HCT116 (cell line): ENCODE results near the gene GTF3C1. TPM values are rescaled to one million over a fixed set of nuclear protein-coding genes. Genes with fewer than 3 reads are reported as not detected.

Source experiments
- ATAC-seq: fragments of 200-7000 bp; cut with Tn5 transposase; 2 replicates; pipeline ENCODE4 v1.9.1; 2020; ENCODE audit warnings: mild to moderate bottlenecking, moderate library complexity
- BruUV-seq: library from RNA; stranded (reverse); fragments of 400-500 nt; replicated peaks from 2 replicates; lab custom pipeline; 2021; lab: Mats Ljungman, UMichigan
- CTCF ChIA-PET: fragments of 300-600 bp; sonication (Branson Sonifier 250); formaldehyde crosslinking; loops from one replicate; lab custom pipeline; 2021; ENCODE audit warnings: antibody characterized with exemption; lab: Charles Lee
- POLR2A ChIA-PET: fragments of 300-600, 350-600 bp; sonication (Branson Sonifier 250); formaldehyde crosslinking; loops from one replicate; lab custom pipeline; 2021; ENCODE audit warnings: antibody characterized with exemption; lab: Charles Lee
- RAD21 ChIA-PET, 2 experiments: fragments of 300-600 bp; sonication (Branson Sonifier 250); formaldehyde crosslinking; loops; one replicate each; lab custom pipeline; 2023; ENCODE audit warnings: low total read pairs in 2 of 2; ENCODE audit not compliant: uncharacterized antibody in 2 of 2, unreplicated experiment in 2 of 2, low non-redundant PET in 1 of 2; lab: Charles Lee
- DNase-seq: peaks from one replicate; pipeline ENCODE4 v3.0.0-alpha.2; 2010; ENCODE audit warnings: low read depth, low spot score
- H2AFZ ChIP-seq: fragments of 200-600 bp; shearing (Covaris generic), sonication (generic); 2 replicates; pipeline ENCODE4 v1.6.1; 2017; ENCODE audit warnings: low read depth, mixed run types, mixed read lengths, antibody characterized with exemption, low read length; ENCODE audit not compliant: poor library complexity, severe bottlenecking
- H3K27ac ChIP-seq: 2 replicates; pipeline ENCODE4 v1.5.1; 2012; ENCODE audit warnings: low read depth, low read length
- H3K27me3 ChIP-seq: fragments of 200-600 bp; sonication (generic); 2 replicates; pipeline ENCODE4 v1.6.1; 2016; ENCODE audit warnings: mixed run types, low read length, mixed read lengths; ENCODE audit not compliant: insufficient read depth
- H3K36me3 ChIP-seq, 2 experiments: fragments of 200-500 bp in 1 of 2; fragments of 200-600 bp in 1 of 2; sonication (Bioruptor generic) in 1 of 2; sonication (generic) in 1 of 2; 2 replicates each; pipeline versions ENCODE4 v1.5.1 to v1.6.1; 2014 to 2016; ENCODE audit warnings: low read length in 2 of 2, inconsistent platforms in 1 of 2, mixed read lengths in 1 of 2, mixed run types in 1 of 2; ENCODE audit not compliant: insufficient read depth in 2 of 2, control insufficient read depth in 1 of 2
- H3K4me1 ChIP-seq, 2 experiments: fragments of 200-600 bp in 1 of 2; sonication (generic) in 1 of 2; 2 replicates each; pipeline versions ENCODE4 v1.5.1 to v1.6.1; 2012 to 2017; ENCODE audit warnings: low read length in 2 of 2, inconsistent platforms in 1 of 2, mild to moderate bottlenecking in 1 of 2, mixed read lengths in 1 of 2, mixed run types in 1 of 2, moderate library complexity in 1 of 2; ENCODE audit not compliant: insufficient read depth in 2 of 2, control insufficient read depth in 1 of 2
- H3K4me2 ChIP-seq: fragments of 200-600 bp; sonication (generic); 2 replicates; pipeline ENCODE4 v1.6.1; 2017; ENCODE audit warnings: mixed run types, low read length, mixed read lengths
- H3K4me3 ChIP-seq, 2 experiments: fragments of 200-600 bp in 1 of 2; sonication (generic) in 1 of 2; replicated peaks in 1 of 2; 2 replicates each; pipeline ENCODE4 v1.5.1; 2011 to 2016; ENCODE audit warnings: low read length in 2 of 2, control low read depth in 1 of 2, low read depth in 1 of 2, mild to moderate bottlenecking in 1 of 2, mixed read lengths in 1 of 2, mixed run types in 1 of 2
- H3K79me2 ChIP-seq: fragments of 200-600 bp; sonication (generic); 2 replicates; pipeline ENCODE4 v1.6.1; 2017; ENCODE audit warnings: mild to moderate bottlenecking, mixed run types, low read length, moderate library complexity, mixed read lengths; ENCODE audit not compliant: insufficient read depth
- H3K9ac ChIP-seq: fragments of 200-600 bp; sonication (generic); 2 replicates; pipeline ENCODE4 v1.6.1; 2016; ENCODE audit warnings: low read length, mixed read lengths
- H3K9me2 ChIP-seq: fragments of 200-600 bp; sonication (generic), shearing (Covaris generic); 2 replicates; pipeline ENCODE4 v1.6.1; 2017; ENCODE audit warnings: mixed run types, mild to moderate bottlenecking, moderate library complexity; ENCODE audit not compliant: insufficient read depth
- H3K9me3 ChIP-seq, 2 experiments: fragments of 200-500 bp in 1 of 2; fragments of 200-600 bp in 1 of 2; sonication (Bioruptor generic) in 1 of 2; sonication (generic) in 1 of 2; 2 replicates each; pipeline ENCODE4 v1.6.1; 2014 to 2017; ENCODE audit warnings: low read length in 2 of 2, mixed read lengths in 2 of 2, inconsistent platforms in 1 of 2, low read depth in 1 of 2, mild to moderate bottlenecking in 1 of 2, mixed run types in 1 of 2, moderate library complexity in 1 of 2; ENCODE audit not compliant: control insufficient read depth in 1 of 2, insufficient read depth in 1 of 2
- H4K20me1 ChIP-seq: fragments of 200-600 bp; sonication (generic), shearing (Covaris generic); 2 replicates; pipeline ENCODE4 v1.6.1; 2017; ENCODE audit warnings: mixed run types, mild to moderate bottlenecking, moderate library complexity; ENCODE audit not compliant: insufficient read depth
- CEBPB ChIP-seq: IDR thresholded peaks from 2 replicates; pipeline ENCODE4 v1.6.1; 2012; ENCODE audit warnings: low read depth
- EGR1 ChIP-seq: IDR thresholded peaks from 2 replicates; pipeline ENCODE4 v1.6.1; 2012; ENCODE audit warnings: low read depth
- ELF1 ChIP-seq: IDR thresholded peaks from 2 replicates; pipeline ENCODE4 v1.6.1; 2012; ENCODE audit warnings: low read depth, borderline replicate concordance
- EZH2 ChIP-seq: fragments of 200-600 bp; sonication (generic); IDR thresholded peaks from 2 replicates; pipeline ENCODE4 v1.6.1; 2017; ENCODE audit warnings: antibody characterized with exemption, mixed run types
- EZH2phosphoT487 ChIP-seq: fragments of 200-600 bp; IDR thresholded peaks from 2 replicates; pipeline ENCODE4 v1.6.1; 2018; ENCODE audit warnings: antibody characterized with exemption, borderline replicate concordance
- RAD21 ChIP-seq: IDR thresholded peaks from 2 replicates; pipeline ENCODE4 v1.6.1; 2012; ENCODE audit warnings: low read depth, mild to moderate bottlenecking
- SP1 ChIP-seq: IDR thresholded peaks from 2 replicates; pipeline ENCODE4 v1.6.1; 2012; ENCODE audit warnings: low read depth
- ZFX ChIP-seq: fragments of 450-650 bp; IDR thresholded peaks from 2 replicates; pipeline ENCODE4 v1.6.1; 2017
- ZNF274 ChIP-seq: fragments of 200-500 bp; sonication (Bioruptor generic); IDR thresholded peaks from 2 replicates; pipeline ENCODE4 v1.6.1; 2014; ENCODE audit warnings: mild to moderate bottlenecking, low read depth, low read length, inconsistent platforms
- intact Hi-C: fragments of 100-400 bp; cut with micrococcal nuclease; formaldehyde crosslinking; loops from 2 replicates; pipeline ENCODE4 v1.10.0; 2022
- total RNA-seq: library from RNA; stranded (reverse); gene quantifications from one replicate; pipeline ENCODE4 v1.2.1, GENCODE V29; 2021; ENCODE audit not compliant: unreplicated experiment
- TF ChIP-seq, protein P1 (sequence below), 3 experiments: fragments of 200-600 bp in 1 of 3; sonication (generic) in 1 of 3; IDR thresholded peaks in 2 of 3; conservative IDR thresholded peaks in 1 of 3; 2 replicates each; pipeline ENCODE4 v1.5.1; 2012 to 2017; ENCODE audit warnings: low read depth in 2 of 3, low read length in 2 of 3, antibody characterized with exemption in 1 of 3, borderline replicate concordance in 1 of 3, control low read depth in 1 of 3, mild to moderate bottlenecking in 1 of 3, mixed read lengths in 1 of 3, mixed run types in 1 of 3, moderate library complexity in 1 of 3; ENCODE audit not compliant: insufficient read depth in 1 of 3
- TF ChIP-seq, protein P2 (sequence below): IDR thresholded peaks from 2 replicates; pipeline ENCODE4 v1.6.1; 2011; ENCODE audit warnings: mild to moderate bottlenecking, low read length, moderate library complexity; ENCODE audit not compliant: insufficient replicate concordance; ENCODE audit errors: extremely low read depth

GTF3C1 gene
- total RNA-seq, 1 experiment from 2014 or later: 97.5 TPM

DNA sequence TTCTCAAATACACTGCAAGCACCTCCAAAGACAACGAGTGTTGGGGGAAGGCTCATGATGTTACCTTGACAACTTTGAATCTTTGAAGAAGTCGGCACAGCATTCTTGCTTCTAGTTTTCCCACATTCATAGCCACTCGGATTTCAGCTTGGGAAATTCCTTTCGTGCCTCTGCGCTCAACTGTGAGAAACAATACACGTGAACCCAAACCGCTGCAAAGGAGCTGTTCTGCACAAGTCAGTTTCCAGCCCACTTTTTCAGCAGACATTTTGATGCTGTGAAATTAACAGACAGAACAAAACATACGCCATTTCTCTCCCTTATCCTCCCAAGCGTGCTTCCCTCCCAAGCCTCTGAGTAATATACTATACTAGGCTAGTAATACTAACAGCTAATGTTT, 41.2 kb downstream of the GTF3C1 start:
- Histone ChIP-seq H3K9me3 (no peaks in the 10 kb centered on the region), H4K20me1 (no peaks in the 10 kb centered on the region), H3K27me3 (no peaks in the 10 kb centered on the region), H3K79me2 (no peaks in the 10 kb centered on the region), H3K27ac (no peak overlapping the region), H3K9me2 (no peaks in the 10 kb centered on the region), H3K36me3 (peaks cover 44 to 63% of the 10 kb centered on the region in 2 experiments), H3K4me1 (no peaks in the 10 kb centered on the region), H3K4me3 (no peak overlapping the region), H2AFZ (no peak overlapping the region), H3K9ac (no peak overlapping the region), H3K4me2 (no peak overlapping the region)
- TF ChIP-seq ZNF274 (no peak), ZFX (no peak), RAD21 (no peak), EGR1 (no peak), EZH2 (no peak), EZH2phosphoT487 (no peak), CEBPB (no peak), SP1 (no peak), ELF1 (no peak)
- TF ChIP-seq, protein P1, sequence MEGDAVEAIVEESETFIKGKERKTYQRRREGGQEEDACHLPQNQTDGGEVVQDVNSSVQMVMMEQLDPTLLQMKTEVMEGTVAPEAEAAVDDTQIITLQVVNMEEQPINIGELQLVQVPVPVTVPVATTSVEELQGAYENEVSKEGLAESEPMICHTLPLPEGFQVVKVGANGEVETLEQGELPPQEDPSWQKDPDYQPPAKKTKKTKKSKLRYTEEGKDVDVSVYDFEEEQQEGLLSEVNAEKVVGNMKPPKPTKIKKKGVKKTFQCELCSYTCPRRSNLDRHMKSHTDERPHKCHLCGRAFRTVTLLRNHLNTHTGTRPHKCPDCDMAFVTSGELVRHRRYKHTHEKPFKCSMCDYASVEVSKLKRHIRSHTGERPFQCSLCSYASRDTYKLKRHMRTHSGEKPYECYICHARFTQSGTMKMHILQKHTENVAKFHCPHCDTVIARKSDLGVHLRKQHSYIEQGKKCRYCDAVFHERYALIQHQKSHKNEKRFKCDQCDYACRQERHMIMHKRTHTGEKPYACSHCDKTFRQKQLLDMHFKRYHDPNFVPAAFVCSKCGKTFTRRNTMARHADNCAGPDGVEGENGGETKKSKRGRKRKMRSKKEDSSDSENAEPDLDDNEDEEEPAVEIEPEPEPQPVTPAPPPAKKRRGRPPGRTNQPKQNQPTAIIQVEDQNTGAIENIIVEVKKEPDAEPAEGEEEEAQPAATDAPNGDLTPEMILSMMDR (IDR thresholded peaks at IDR 0.05 in 2 of 3, conservative IDR thresholded peaks at IDR 0.05 in 1 of 3; ENCODE audit: borderline replicate concordance in 1 of 3, insufficient read depth in 1 of 3, low read depth in 2 of 3, low read length in 2 of 3): no peak
- TF ChIP-seq, protein P2, sequence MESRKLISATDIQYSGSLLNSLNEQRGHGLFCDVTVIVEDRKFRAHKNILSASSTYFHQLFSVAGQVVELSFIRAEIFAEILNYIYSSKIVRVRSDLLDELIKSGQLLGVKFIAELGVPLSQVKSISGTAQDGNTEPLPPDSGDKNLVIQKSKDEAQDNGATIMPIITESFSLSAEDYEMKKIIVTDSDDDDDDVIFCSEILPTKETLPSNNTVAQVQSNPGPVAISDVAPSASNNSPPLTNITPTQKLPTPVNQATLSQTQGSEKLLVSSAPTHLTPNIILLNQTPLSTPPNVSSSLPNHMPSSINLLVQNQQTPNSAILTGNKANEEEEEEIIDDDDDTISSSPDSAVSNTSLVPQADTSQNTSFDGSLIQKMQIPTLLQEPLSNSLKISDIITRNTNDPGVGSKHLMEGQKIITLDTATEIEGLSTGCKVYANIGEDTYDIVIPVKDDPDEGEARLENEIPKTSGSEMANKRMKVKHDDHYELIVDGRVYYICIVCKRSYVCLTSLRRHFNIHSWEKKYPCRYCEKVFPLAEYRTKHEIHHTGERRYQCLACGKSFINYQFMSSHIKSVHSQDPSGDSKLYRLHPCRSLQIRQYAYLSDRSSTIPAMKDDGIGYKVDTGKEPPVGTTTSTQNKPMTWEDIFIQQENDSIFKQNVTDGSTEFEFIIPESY: no peak
- ATAC-seq (no peak), DNase-seq (no peak)
- intact Hi-C loops: no loop called here
- BruUV-seq: no TSS peak
- ChIA-PET CTCF (no interaction called here), RAD21 (no interaction called here), POLR2A (no interaction called here)
